Spleen (tissue), 11 donors: ENCODE measurements around the gene FRMD5. TPM values are rescaled to one million over a fixed set of nuclear protein-coding genes. Genes with fewer than 3 reads are reported as not detected.

Experiments used
- DNase-seq: peaks from one replicate; pipeline ENCODE4 v3.0.0-alpha.2; 2020
- H3K27ac ChIP-seq, 8 donors: fragments of 200-600 bp; sonication (generic) in 7 of 8; 1 replicate in 4 of 8; 2 replicates in 4 of 8; pipeline versions ENCODE4 v1.5.0 to v1.8.0; 2016 to 2021; ENCODE audit warnings: inconsistent platforms in 4 of 8, mild to moderate bottlenecking in 4 of 8, moderate library complexity in 1 of 8
- H3K27me3 ChIP-seq, 7 donors: fragments of 200-600 bp; sonication (generic) in 6 of 7; replicated peaks in 1 of 7; 1 replicate in 4 of 7; 2 replicates in 3 of 7; pipeline versions ENCODE4 v1.5.0 to v1.8.0; 2016 to 2021; ENCODE audit warnings: inconsistent platforms in 3 of 7, mild to moderate bottlenecking in 1 of 7
- H3K36me3 ChIP-seq, 6 donors: fragments of 200-600 bp; sonication (generic) in 5 of 6; 1 replicate in 4 of 6; 2 replicates in 2 of 6; pipeline versions ENCODE4 v1.5.0 to v1.8.0; 2016 to 2021; ENCODE audit warnings: inconsistent platforms in 2 of 6
- H3K4me1 ChIP-seq, 6 donors: fragments of 200-600 bp; sonication (generic) in 5 of 6; 1 replicate in 3 of 6; 2 replicates in 3 of 6; pipeline versions ENCODE4 v1.5.0 to v1.8.0; 2016 to 2021; ENCODE audit warnings: inconsistent platforms in 3 of 6
- H3K4me3 ChIP-seq, 8 donors: fragments of 200-600 bp; sonication (generic) in 7 of 8; 1 replicate in 4 of 8; 2 replicates in 4 of 8; pipeline versions ENCODE4 v1.5.0 to v1.8.0; 2016 to 2021; ENCODE audit warnings: inconsistent platforms in 4 of 8, mild to moderate bottlenecking in 4 of 8, moderate library complexity in 2 of 8
- H3K9me3 ChIP-seq, 8 donors: fragments of 200-600 bp; sonication (generic) in 7 of 8; 1 replicate in 4 of 8; 2 replicates in 4 of 8; pipeline versions ENCODE4 v1.5.0 to v1.8.0; 2016 to 2021; ENCODE audit warnings: inconsistent platforms in 4 of 8
- POLR2A ChIP-seq, 3 donors: fragments of 450-650 bp; IDR thresholded peaks; one replicate each; pipeline ENCODE4 v1.5.1; 2017; ENCODE audit warnings: antibody characterized with exemption in 3 of 3, mild to moderate bottlenecking in 1 of 3
- POLR2AphosphoS5 ChIP-seq, 3 donors: sonication (generic); formaldehyde crosslinking; IDR thresholded peaks; one replicate each; pipeline ENCODE4 v1.5.1; 2017; ENCODE audit warnings: antibody characterized with exemption in 3 of 3
- WGBS, 5 donors: extraction: QIAGEN DNeasy Blood & Tissue Kit in 3 of 5; methylation state at CpG; one replicate each; pipeline versions ENCODE4 v1.1.5 to v1.1.7; 2013 to 2018; 5-methylcytosine and 5-hydroxymethylcytosine counted together
- intact Hi-C: fragments of 100-400 bp; cut with DNase I; formaldehyde crosslinking; loops from one replicate; pipeline ENCODE4 v1.15.0; 2023; ENCODE audit warnings: low total_unique reads
- polyA plus RNA-seq, 3 donors: library from polyadenylated mRNA; stranded (reverse); fragments of 200-250 nt; gene quantifications; one replicate each; pipeline ENCODE4 v1.2.1, GENCODE V29; 2013
- total RNA-seq, 7 donors: library from RNA; depleted of rRNA in 3 of 7; stranded (reverse); fragments of >200 nt in 3 of 7; fragmentation: NEBNext Ultra II Directional in 4 of 7; extraction: Animal tissue kit (Norgen Biotek cat#: 25700) in 4 of 7; gene quantifications; one replicate each; pipeline versions ENCODE4 v1.1.0 to v1.2.1, GENCODE V29; 2016 to 2021
- TF ChIP-seq, protein P1 (sequence below), 11 experiments: fragments of 200-600 bp in 7 of 11; fragments of 450-650 bp in 4 of 11; sonication (generic) in 4 of 11; IDR thresholded peaks in 8 of 11; conservative IDR thresholded peaks in 3 of 11; 1 replicate in 7 of 11; 2 replicates in 4 of 11; pipeline versions ENCODE4 v1.4.0 to v1.8.0; 2016 to 2021; ENCODE audit warnings: antibody characterized with exemption in 11 of 11, inconsistent platforms in 4 of 11, mild to moderate bottlenecking in 1 of 11
- donor health status: healthy with polysubstance abuse.
- donor health status: DM: no; HTN: no; CAD: no; lungs with moderate emphysema.
- donor health status: DM: no; HTN: no; CAD: no.
- donor health status: Bipolar disorder and iron deficiency.
- donor health status: healthy.
- donor health status: DM: no; HTN: no; CAD: no.
- donor health status: DM: yes; HTN: yes; CAD: no.

The FRMD5 gene
- total and polyA plus RNA-seq, 10 donors, result 0.09 to 1.0 (median 0.43) TPM; not detected in 1

- no peaks in the 10 kb centered on the region for H3K36me3 ChIP-seq
- intact Hi-C loops, result no loop called here
- no peak overlapping the region for H3K27ac ChIP-seq
- H3K4me1 ChIP-seq, result no peaks in the 10 kb centered on the region
- no peak overlapping the region for H3K4me3 ChIP-seq
- TF ChIP-seq, protein P1, sequence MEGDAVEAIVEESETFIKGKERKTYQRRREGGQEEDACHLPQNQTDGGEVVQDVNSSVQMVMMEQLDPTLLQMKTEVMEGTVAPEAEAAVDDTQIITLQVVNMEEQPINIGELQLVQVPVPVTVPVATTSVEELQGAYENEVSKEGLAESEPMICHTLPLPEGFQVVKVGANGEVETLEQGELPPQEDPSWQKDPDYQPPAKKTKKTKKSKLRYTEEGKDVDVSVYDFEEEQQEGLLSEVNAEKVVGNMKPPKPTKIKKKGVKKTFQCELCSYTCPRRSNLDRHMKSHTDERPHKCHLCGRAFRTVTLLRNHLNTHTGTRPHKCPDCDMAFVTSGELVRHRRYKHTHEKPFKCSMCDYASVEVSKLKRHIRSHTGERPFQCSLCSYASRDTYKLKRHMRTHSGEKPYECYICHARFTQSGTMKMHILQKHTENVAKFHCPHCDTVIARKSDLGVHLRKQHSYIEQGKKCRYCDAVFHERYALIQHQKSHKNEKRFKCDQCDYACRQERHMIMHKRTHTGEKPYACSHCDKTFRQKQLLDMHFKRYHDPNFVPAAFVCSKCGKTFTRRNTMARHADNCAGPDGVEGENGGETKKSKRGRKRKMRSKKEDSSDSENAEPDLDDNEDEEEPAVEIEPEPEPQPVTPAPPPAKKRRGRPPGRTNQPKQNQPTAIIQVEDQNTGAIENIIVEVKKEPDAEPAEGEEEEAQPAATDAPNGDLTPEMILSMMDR (IDR thresholded peaks at IDR 0.05 in 8 of 11, conservative IDR thresholded peaks at IDR 0.05 in 3 of 11), result no peak
- no peak for TF ChIP-seq POLR2AphosphoS5 (IDR thresholded peaks at IDR 0.05)
- TF ChIP-seq POLR2A (IDR thresholded peaks at IDR 0.05), result no peak
- no peak for DNase-seq
- WGBS, 5 donors, result 53 to 60% (median 58%) methylated on average over 7 of the region's 7 CpGs
- no peaks in the 10 kb centered on the region for H3K9me3 ChIP-seq
- peaks cover 0 to 12% (median 0%) of the 10 kb centered on the region in 7 donors for H3K27me3 ChIP-seq
These were observed 208.9 kb downstream of the FRMD5 start for GRCh38 chr15:43985976-43986680.

DNA sequence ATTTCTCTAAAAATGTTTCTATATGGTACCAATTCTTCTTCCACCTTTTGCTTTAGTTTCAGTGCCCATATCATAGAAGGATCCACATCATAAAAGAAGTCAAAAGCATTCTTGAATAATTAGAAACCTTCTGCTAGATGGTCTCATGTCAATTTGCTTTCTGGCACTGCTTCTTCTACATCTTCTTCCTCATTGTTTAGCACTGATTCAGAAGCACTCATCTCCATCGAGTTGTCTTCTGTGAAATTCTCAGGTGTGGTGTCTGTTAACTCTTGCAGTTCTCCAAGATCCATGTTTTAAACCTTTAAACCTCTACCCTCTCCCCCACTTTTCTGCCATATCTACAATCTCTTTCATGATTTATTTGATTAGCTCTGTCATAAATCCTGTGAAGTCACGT is 213.5 kb downstream of the FRMD5 start:
- H3K27ac ChIP-seq, result no peak overlapping the region
- intact Hi-C loops, result no loop called here
- peaks cover 0 to 12% (median 0%) of the 10 kb centered on the region in 7 donors for H3K27me3 ChIP-seq
- DNase-seq, result no peak
- H3K4me3 ChIP-seq, result no peak overlapping the region
- peaks cover 0 to 16% (median 4%) of the 10 kb centered on the region in 8 donors for H3K9me3 ChIP-seq
- TF ChIP-seq POLR2A (IDR thresholded peaks at IDR 0.05), result no peak
- TF ChIP-seq, protein P1 (IDR thresholded peaks at IDR 0.05 in 8 of 11, conservative IDR thresholded peaks at IDR 0.05 in 3 of 11), result no peak
- TF ChIP-seq POLR2AphosphoS5 (IDR thresholded peaks at IDR 0.05), result no peak
- H3K36me3 ChIP-seq, result no peaks in the 10 kb centered on the region
- H3K4me1 ChIP-seq, result no peaks in the 10 kb centered on the region
- 60 to 84% (median 71%) methylated on average over 2 of the region's 2 CpGs for WGBS, 5 donors

DNA sequence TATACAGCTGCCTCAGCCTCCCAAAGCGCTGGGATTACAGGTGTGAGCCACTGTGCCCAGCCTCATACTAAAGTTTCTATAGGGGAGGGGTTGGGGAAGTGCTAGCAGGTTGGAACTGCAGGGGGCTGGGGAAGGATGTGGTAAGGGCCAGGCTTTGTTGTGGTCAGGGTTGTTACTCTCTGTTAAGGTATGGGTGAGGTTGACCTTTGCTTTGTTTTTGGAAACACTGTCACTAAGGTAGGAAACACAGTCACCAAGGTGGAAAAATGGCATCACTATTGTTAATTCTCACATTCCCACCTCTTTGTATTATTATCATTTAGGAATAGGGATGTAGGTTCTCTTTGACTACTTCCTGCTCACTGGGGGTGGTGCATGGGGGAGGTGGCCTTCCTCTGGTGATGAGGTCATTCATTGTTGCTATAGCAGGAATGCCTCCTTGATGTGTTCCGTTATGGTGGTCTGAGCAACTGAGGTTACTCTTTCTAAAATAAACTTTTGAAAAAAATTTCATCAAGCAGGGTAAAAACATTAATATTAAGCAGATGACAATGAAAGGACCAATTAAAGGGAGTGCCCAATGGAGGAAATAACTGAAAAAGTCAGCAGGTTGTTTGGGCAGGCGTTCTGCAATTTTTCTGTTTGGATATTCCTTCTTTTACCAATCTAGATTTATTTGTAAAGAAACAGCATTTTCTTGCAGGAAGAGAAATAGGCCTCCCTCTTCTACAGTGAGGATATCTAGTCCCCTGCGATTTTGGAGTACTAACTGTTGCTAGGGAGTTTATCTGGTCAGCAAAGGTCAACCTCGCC is 217.8 kb downstream of the FRMD5 start:
- TF ChIP-seq POLR2AphosphoS5 (IDR thresholded peaks at IDR 0.05) (no peak), POLR2A (IDR thresholded peaks at IDR 0.05) (no peak)
- TF ChIP-seq, protein P1 (IDR thresholded peaks at IDR 0.05 in 8 of 11, conservative IDR thresholded peaks at IDR 0.05 in 3 of 11), result no peak
- Histone ChIP-seq H3K36me3 (no peaks in the 10 kb centered on the region), H3K9me3 (peaks cover 0 to 16% (median 4%) of the 10 kb centered on the region in 8 donors), H3K4me3 (no peak overlapping the region), H3K4me1 (no peaks in the 10 kb centered on the region), H3K27me3 (peaks cover 0 to 4% (median 0%) of the 10 kb centered on the region in 7 donors), H3K27ac (no peak overlapping the region)
- DNase-seq, result no peak
- intact Hi-C loops, result no loop called here
- WGBS, 5 donors, result 74 to 77% (median 77%) methylated on average over 5 of the region's 5 CpGs

GRCh38 chr15:43975770-43976169 is 219.3 kb downstream of the FRMD5 start:
- intact Hi-C loops, result no loop called here
- WGBS, 5 donors, result 80 to 100% (median 91%) methylated on average over 1 of the region's 1 CpG

More at GRCh38 chr15:43975770-43976169, 219.3 kb downstream of the FRMD5 start:
- no peak for DNase-seq
- no peak overlapping the region for H3K27ac ChIP-seq
- TF ChIP-seq, protein P1 (IDR thresholded peaks at IDR 0.05 in 8 of 11, conservative IDR thresholded peaks at IDR 0.05 in 3 of 11), result no peak
- TF ChIP-seq POLR2A (IDR thresholded peaks at IDR 0.05), result no peak
- TF ChIP-seq POLR2AphosphoS5 (IDR thresholded peaks at IDR 0.05), result no peak
- no peak overlapping the region for H3K4me3 ChIP-seq
- peaks cover 0 to 16% (median 4%) of the 10 kb centered on the region in 8 donors for H3K9me3 ChIP-seq
- no peaks in the 10 kb centered on the region for H3K27me3 ChIP-seq
- no peaks in the 10 kb centered on the region for H3K4me1 ChIP-seq
- no peaks in the 10 kb centered on the region for H3K36me3 ChIP-seq
